ENCODE data around the gene NMRK2.

GRCh38 chr19:3919793-3920192 lies 13.1 kb upstream of the NMRK2 start:
- no peak for TF ChIP-seq CTCF (conservative IDR thresholded peaks at IDR 0.05 in 1 of 2, IDR thresholded peaks at IDR 0.05 in 1 of 2; ENCODE audit: extremely low read depth in 1 of 2, insufficient read depth in 1 of 2, low read depth in 1 of 2, low read length in 2 of 2)
- no peak for TF ChIP-seq EZH2 (IDR thresholded peaks at IDR 0.05; ENCODE audit: borderline replicate concordance, low read length)
